ENCODE results near the gene JAKMIP2.

Gene JAKMIP2

DNA sequence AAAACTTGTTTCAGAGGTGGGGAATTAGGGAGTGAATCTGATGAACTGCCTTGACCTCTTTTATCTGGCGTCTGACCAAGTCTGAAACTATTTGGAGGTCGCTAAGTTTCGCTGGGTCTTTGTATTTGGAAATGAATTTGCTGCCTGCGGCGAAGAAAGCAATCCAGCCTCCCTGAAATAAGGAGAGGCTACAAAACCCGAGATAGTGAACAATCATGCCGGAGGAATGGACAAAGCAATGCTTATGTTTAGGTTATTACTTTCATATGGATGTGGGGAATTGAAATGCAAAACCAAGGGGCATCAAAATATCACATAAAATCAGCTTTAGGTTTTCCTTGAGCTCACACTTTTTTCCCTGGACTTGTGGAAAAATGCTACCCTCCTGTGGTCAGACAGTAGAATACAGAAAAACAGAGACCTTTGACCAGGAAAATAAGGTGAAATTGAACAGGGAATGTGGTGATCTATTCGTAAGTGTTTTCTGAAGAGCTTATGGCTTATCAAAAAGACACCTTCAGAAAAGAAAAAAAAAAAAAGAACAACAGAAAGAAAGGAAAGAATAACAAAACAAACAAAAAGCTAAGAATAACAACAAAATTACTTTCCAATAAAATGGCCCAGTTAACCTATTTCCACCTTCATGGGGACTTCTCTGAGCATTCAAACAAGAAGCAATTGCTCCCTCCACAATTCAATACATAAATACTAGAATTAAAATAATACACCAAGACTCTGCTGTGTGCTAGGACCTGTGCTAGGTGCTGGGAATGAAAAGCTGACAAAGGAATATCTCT lies 204.1 kb downstream of the JAKMIP2 start:
- DNase-seq, result peak; percentile 29
- TF ChIP-seq, protein P1, sequence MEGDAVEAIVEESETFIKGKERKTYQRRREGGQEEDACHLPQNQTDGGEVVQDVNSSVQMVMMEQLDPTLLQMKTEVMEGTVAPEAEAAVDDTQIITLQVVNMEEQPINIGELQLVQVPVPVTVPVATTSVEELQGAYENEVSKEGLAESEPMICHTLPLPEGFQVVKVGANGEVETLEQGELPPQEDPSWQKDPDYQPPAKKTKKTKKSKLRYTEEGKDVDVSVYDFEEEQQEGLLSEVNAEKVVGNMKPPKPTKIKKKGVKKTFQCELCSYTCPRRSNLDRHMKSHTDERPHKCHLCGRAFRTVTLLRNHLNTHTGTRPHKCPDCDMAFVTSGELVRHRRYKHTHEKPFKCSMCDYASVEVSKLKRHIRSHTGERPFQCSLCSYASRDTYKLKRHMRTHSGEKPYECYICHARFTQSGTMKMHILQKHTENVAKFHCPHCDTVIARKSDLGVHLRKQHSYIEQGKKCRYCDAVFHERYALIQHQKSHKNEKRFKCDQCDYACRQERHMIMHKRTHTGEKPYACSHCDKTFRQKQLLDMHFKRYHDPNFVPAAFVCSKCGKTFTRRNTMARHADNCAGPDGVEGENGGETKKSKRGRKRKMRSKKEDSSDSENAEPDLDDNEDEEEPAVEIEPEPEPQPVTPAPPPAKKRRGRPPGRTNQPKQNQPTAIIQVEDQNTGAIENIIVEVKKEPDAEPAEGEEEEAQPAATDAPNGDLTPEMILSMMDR (IDR thresholded peaks at IDR 0.05; ENCODE audit: low read depth, low read length), result peak; percentile 79
- H3K4me3 ChIP-seq (ENCODE audit: low read depth, low read length), result peak overlapping the region; percentile 49
- no peaks in the 10 kb centered on the region for H3K36me3 ChIP-seq
- H3K27me3 ChIP-seq, result no peaks in the 10 kb centered on the region
- H3K9me3 ChIP-seq, result no peaks in the 10 kb centered on the region
- H3K4me1 ChIP-seq, result peaks cover 7% of the 10 kb centered on the region; the same call in 1 of the 2 replicates

DNA sequence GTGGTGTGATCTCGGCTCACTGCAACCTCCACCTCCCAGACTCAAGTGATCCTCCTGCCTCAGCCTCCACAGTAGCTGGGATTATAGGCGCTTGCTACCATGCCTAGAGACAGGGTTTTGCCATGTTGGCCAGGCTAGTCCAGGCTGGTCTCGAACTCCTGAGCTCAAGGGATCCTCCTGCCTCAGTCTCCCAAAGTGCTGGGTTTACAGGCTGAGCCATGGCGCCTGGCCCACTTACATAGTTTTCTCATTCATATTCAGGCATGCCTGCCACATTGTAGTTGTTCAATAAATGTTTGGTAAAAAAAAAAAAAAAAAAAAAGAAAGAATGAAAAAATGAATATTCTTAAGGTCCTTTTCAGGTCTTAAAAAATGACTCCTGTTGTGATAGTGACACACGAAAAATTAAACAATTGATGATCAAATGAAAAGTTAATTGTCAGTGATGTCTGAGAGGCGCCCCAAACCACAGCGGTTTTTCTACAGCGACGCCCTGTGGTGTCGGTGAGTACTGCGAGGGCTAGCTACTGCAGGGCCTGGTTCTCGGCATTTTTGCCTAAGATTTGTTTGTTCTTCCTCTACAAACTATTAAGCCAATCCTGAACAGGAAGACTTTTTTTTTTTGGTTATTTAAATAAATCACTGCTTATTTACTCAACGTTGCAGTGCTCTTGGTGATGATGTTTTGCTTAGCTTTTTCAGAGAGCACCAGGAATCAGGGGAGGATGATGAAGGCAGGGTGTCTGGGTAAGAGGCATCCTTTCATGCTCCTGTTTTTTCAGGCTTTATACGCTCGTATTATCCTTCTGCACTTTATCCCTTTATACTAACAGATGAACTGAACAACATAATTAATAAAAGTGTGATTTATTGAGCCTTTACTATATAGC lies 205.6 kb downstream of the JAKMIP2 start:
- H3K4me1 ChIP-seq, result peaks cover 7% of the 10 kb centered on the region; the same call in 1 of the 2 replicates
- peak; percentile 51 for DNase-seq
- TF ChIP-seq, protein P1 (IDR thresholded peaks at IDR 0.05; ENCODE audit: low read depth, low read length), result peak; percentile 69
- H3K9me3 ChIP-seq, result no peaks in the 10 kb centered on the region
- no peaks in the 10 kb centered on the region for H3K27me3 ChIP-seq
- H3K36me3 ChIP-seq, result no peaks in the 10 kb centered on the region
- H3K4me3 ChIP-seq (ENCODE audit: low read depth, low read length), result no peak overlapping the region

DNA sequence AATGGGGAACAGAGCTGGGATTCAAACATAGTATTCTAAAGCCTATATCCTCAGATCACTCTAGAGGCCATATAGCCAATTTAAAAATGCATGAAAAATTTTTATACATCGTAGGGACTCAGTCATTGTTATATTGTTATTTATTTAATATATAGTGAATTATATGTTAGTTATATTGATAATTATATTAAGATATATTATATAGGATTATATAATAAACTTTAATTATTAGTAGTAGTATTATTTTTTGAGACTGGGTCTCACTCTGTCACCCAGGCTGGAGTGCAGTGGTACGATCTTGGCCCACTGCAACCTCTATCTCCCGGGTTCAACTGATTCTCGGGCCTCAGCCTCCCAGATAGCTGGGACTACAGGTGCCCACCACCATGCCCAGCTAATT lies 206.9 kb downstream of the JAKMIP2 start:
- Histone ChIP-seq H3K9me3 (no peaks in the 10 kb centered on the region), H3K27me3 (no peaks in the 10 kb centered on the region), H3K36me3 (no peaks in the 10 kb centered on the region), H3K4me1 (peaks cover 7% of the 10 kb centered on the region; the same call in 1 of the 2 replicates), H3K4me3 (ENCODE audit: low read depth, low read length) (no peak overlapping the region)
- no peak for DNase-seq
- TF ChIP-seq, protein P1 (IDR thresholded peaks at IDR 0.05; ENCODE audit: low read depth, low read length), result no peak

DNA sequence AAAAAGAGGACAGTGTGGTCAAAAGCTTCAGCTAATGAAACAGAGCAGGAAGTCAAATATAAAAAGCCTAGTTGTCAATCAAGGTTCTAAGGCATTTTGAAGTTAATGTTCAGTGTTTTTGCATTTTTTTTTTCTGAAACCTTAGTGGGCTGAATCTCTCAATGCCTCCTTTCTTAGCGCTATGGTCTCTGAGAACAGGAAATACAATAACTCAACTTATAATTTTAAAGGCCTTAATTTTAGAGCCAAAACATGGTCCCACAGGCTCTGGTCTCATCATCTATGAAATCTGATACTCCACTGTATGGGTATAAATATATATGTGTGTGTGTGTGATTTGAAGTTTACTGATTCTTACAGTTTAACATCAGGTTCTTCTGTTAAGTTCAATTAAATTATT lies 209.3 kb downstream of the JAKMIP2 start:
- no peaks in the 10 kb centered on the region for H3K27me3 ChIP-seq
- H3K9me3 ChIP-seq, result no peaks in the 10 kb centered on the region
- DNase-seq, result no peak
- TF ChIP-seq, protein P1 (IDR thresholded peaks at IDR 0.05; ENCODE audit: low read depth, low read length), result no peak
- H3K4me1 ChIP-seq, result peaks cover 7% of the 10 kb centered on the region; the same call in 1 of the 2 replicates
- H3K36me3 ChIP-seq, result no peaks in the 10 kb centered on the region
- no peak overlapping the region for H3K4me3 ChIP-seq (ENCODE audit: low read depth, low read length)

DNA sequence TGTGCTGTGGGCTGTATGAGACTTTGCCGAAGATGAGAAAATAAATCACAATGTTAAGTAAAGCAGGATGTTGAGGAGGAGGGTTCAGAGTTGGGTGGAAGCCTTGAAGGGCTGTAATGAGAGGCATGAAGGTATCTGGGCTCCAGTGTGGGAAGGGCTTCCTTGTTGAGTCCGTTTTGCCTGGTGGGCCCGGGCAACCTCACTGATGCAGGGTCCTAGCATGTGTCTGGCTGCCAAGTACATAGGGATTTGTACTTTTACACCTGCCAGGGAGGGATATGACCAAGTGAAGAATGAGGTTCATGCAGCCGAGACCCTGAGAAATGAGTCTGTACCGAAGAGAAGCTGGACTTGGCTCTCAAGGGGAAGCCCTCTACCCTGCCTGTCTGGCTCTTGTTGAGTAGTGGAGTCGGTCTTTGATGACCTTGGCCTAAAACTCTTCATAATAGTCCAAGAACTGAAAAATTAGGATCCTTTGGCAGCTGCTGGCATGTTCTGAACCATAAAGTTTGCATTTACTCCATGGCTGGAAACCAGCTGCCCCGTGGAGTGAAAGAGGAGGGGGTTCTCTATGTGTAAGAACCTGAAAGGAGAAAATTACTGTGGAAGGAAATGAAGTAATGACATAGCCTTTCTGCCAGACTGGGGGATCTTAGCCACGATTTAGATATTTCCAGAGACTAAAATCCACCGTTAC lies 213.7 kb downstream of the JAKMIP2 start:
- TF ChIP-seq, protein P1 (IDR thresholded peaks at IDR 0.05; ENCODE audit: low read depth, low read length), result no peak
- no peak overlapping the region for H3K4me3 ChIP-seq (ENCODE audit: low read depth, low read length)

More for the DNA sequence above, 213.7 kb downstream of the JAKMIP2 start:
- H3K36me3 ChIP-seq, result no peaks in the 10 kb centered on the region
- no peaks in the 10 kb centered on the region for H3K9me3 ChIP-seq
- DNase-seq, result no peak
- H3K4me1 ChIP-seq, result no peaks in the 10 kb centered on the region
- no peaks in the 10 kb centered on the region for H3K27me3 ChIP-seq
